CD4-positive, alpha-beta memory T cell (primary cell): ENCODE results near the gene TUT4. TPM values are rescaled to one million over a fixed set of nuclear protein-coding genes. Genes with fewer than 3 reads are reported as not detected.
A peak's percentile ranks its signal among the peaks of the same experiment; 100 is the strongest.

ENCODE experiments used
- CTCF ChIA-PET: fragments of 350-600 bp; sonication (Branson Sonifier 250); formaldehyde crosslinking; loops from one replicate; lab custom pipeline; 2021; ENCODE audit warnings: inconsistent platforms; ENCODE audit not compliant: partially characterized antibody; lab: Charles Lee
- POLR2A ChIA-PET: fragments of 350-600 bp; sonication (Branson Sonifier 250); formaldehyde crosslinking; loops from one replicate; lab custom pipeline; 2021; ENCODE audit not compliant: partially characterized antibody; lab: Charles Lee
- DNase-seq, 5 donors: peaks; one replicate each; pipeline versions ENCODE4 v3.0.0 to v3.0.0-alpha.2; 2020 to 2022; ENCODE audit warnings: mixed read lengths in 1 of 5
- H3K27ac ChIP-seq: one replicate; pipeline ENCODE4 v1.7.0; 2013; ENCODE audit warnings: low read depth, low read length
- H3K27me3 ChIP-seq: 2 replicates; pipeline ENCODE4 v1.7.0; 2013; ENCODE audit warnings: mild to moderate bottlenecking, low read length, moderate library complexity; ENCODE audit not compliant: insufficient read depth
- H3K36me3 ChIP-seq: 2 replicates; pipeline ENCODE4 v1.7.0; 2013; ENCODE audit warnings: mild to moderate bottlenecking, low read length, moderate library complexity; ENCODE audit not compliant: insufficient read depth
- H3K4me1 ChIP-seq: 2 replicates; pipeline ENCODE4 v1.7.0; 2013; ENCODE audit warnings: mild to moderate bottlenecking, low read length, moderate library complexity; ENCODE audit not compliant: insufficient read depth
- H3K4me3 ChIP-seq, 2 donors: one replicate each; pipeline ENCODE4 v1.7.0; 2013; ENCODE audit warnings: low read length in 2 of 2, mild to moderate bottlenecking in 1 of 2
- H3K9me3 ChIP-seq, 2 donors: one replicate each; pipeline ENCODE4 v1.7.0; 2013; ENCODE audit warnings: low read length in 2 of 2, control low read depth in 1 of 2; ENCODE audit not compliant: control insufficient read depth in 1 of 2
- H3K27ac Mint-ChIP-seq, 7 donors: one replicate each; pipeline ENCODE4 v1.8.0; 2020 to 2021; ENCODE audit warnings: mixed read lengths in 7 of 7, mild to moderate bottlenecking in 6 of 7, inconsistent platforms in 3 of 7, moderate library complexity in 3 of 7
- H3K27me3 Mint-ChIP-seq, 2 donors: one replicate each; pipeline ENCODE4 v1.8.0; 2020 to 2021; ENCODE audit warnings: mixed read lengths in 2 of 2
- H3K36me3 Mint-ChIP-seq, 2 donors: one replicate each; pipeline ENCODE4 v1.8.0; 2020 to 2021; ENCODE audit warnings: mixed read lengths in 2 of 2, inconsistent platforms in 1 of 2, mild to moderate bottlenecking in 1 of 2
- H3K4me1 Mint-ChIP-seq, 4 donors: one replicate each; pipeline ENCODE4 v1.8.0; 2020 to 2021; ENCODE audit warnings: mixed read lengths in 4 of 4, mild to moderate bottlenecking in 1 of 4
- H3K4me3 Mint-ChIP-seq, 8 donors: one replicate each; pipeline ENCODE4 v1.8.0; 2020 to 2021; ENCODE audit warnings: mixed read lengths in 8 of 8, mild to moderate bottlenecking in 7 of 8, moderate library complexity in 6 of 8, inconsistent platforms in 3 of 8
- H3K9me3 Mint-ChIP-seq, 8 donors: one replicate each; pipeline ENCODE4 v1.8.0; 2020 to 2021; ENCODE audit warnings: mixed read lengths in 8 of 8, mild to moderate bottlenecking in 5 of 8, inconsistent platforms in 3 of 8, moderate library complexity in 1 of 8
- intact Hi-C: fragments of 100-400 bp; cut with micrococcal nuclease; formaldehyde crosslinking; loops from one replicate; pipeline ENCODE4 v1.15.1; 2023
- polyA plus RNA-seq, 2 donors: library from polyadenylated mRNA; unstranded; fragments of 300-500 nt; fragmentation: Illumina TruSeq; gene quantifications; one replicate each; pipeline ENCODE4 v1.2.3, GENCODE V29; 2021
- total RNA-seq, 2 experiments: library from RNA; stranded (reverse); gene quantifications; one replicate each; pipeline ENCODE4 v1.2.3, GENCODE V29; 2021

Gene TUT4
- total and polyA plus RNA-seq, 4 experiments from 2014 or later: 22.4 to 159 (median 96.8) TPM

GRCh38 chr1:52504720-52505119 lies 48.2 kb downstream of the TUT4 start:
- no peaks in the 10 kb centered on the region for H3K27me3 Mint-ChIP-seq
- H3K27me3 ChIP-seq: no peaks in the 10 kb centered on the region
- peak overlapping the region in 2 of 7 donors; percentile 46 to 67 for H3K27ac Mint-ChIP-seq
- H3K4me3 ChIP-seq: no peak overlapping the region
- no peaks in the 10 kb centered on the region for H3K9me3 Mint-ChIP-seq
- ChIA-PET CTCF (no interaction called here), POLR2A (no interaction called here)
- H3K36me3 Mint-ChIP-seq: peaks cover 51 to 52% of the 10 kb centered on the region in 2 donors
- no peaks in the 10 kb centered on the region for H3K9me3 ChIP-seq
- no peak overlapping the region for H3K27ac ChIP-seq
- peaks cover 0 to 23% (median 18%) of the 10 kb centered on the region in 4 donors for H3K4me1 Mint-ChIP-seq
- H3K4me3 Mint-ChIP-seq: no peak overlapping the region
- intact Hi-C loops: no loop called here
- no peak for DNase-seq
- no peaks in the 10 kb centered on the region for H3K4me1 ChIP-seq
- peaks cover 8% of the 10 kb centered on the region for H3K36me3 ChIP-seq

- Histone ChIP-seq H3K4me1 (no peaks in the 10 kb centered on the region), H3K36me3 (peaks cover 8% of the 10 kb centered on the region), H3K27me3 (no peaks in the 10 kb centered on the region), H3K27ac (no peak overlapping the region), H3K9me3 (no peaks in the 10 kb centered on the region), H3K4me3 (no peak overlapping the region)
- POLR2A ChIA-PET: no interaction called here
- H3K4me1 Mint-ChIP-seq: peaks cover 0 to 26% (median 18%) of the 10 kb centered on the region in 4 donors
- H3K4me3 Mint-ChIP-seq: no peak overlapping the region
- H3K36me3 Mint-ChIP-seq: peaks cover 43 to 51% of the 10 kb centered on the region in 2 donors
- no peaks in the 10 kb centered on the region for H3K27me3 Mint-ChIP-seq
- no peak for DNase-seq
- intact Hi-C loops: no loop called here
- CTCF ChIA-PET: no interaction called here
- peak overlapping the region in 1 of 7 donors; percentile 44 for H3K27ac Mint-ChIP-seq
- H3K9me3 Mint-ChIP-seq: no peaks in the 10 kb centered on the region
Measured at GRCh38 chr1:52503706-52504105, 49.2 kb downstream of the TUT4 start.

- Histone ChIP-seq H3K36me3 (peaks cover 8% of the 10 kb centered on the region), H3K4me1 (no peaks in the 10 kb centered on the region), H3K27ac (no peak overlapping the region), H3K4me3 (no peak overlapping the region), H3K9me3 (no peaks in the 10 kb centered on the region), H3K27me3 (no peaks in the 10 kb centered on the region)
- H3K9me3 Mint-ChIP-seq: no peaks in the 10 kb centered on the region
- no peak for DNase-seq
- POLR2A ChIA-PET: interaction anchor here (0.6 kb wide), 1 partner anchor 10 kb away, joined by 3 read pairs; no protein-coding TSS in a partner anchor
- intact Hi-C loops: no loop called here
- no peak overlapping the region for H3K4me3 Mint-ChIP-seq
- H3K27me3 Mint-ChIP-seq: no peaks in the 10 kb centered on the region
- CTCF ChIA-PET: no interaction called here
- peak overlapping the region in 3 of 7 donors; percentile 15 to 68 (median 66) for H3K27ac Mint-ChIP-seq
- H3K4me1 Mint-ChIP-seq: peaks cover 0 to 26% (median 15%) of the 10 kb centered on the region in 4 donors
- H3K36me3 Mint-ChIP-seq: peaks cover 39 to 48% of the 10 kb centered on the region in 2 donors
Measured at GRCh38 chr1:52502789-52503188, 50.1 kb downstream of the TUT4 start.

- intact Hi-C loops: loop anchor here (2.0 to 10.0 kb wide), 2 partner anchors 57 to 199 kb away; no protein-coding TSS in a partner anchor
- Histone ChIP-seq H3K4me1 (no peaks in the 10 kb centered on the region), H3K4me3 (no peak overlapping the region), H3K27me3 (no peaks in the 10 kb centered on the region), H3K36me3 (peaks cover 8% of the 10 kb centered on the region), H3K27ac (no peak overlapping the region), H3K9me3 (no peaks in the 10 kb centered on the region)
- Mint-ChIP-seq H3K4me3 (peak overlapping the region in 1 of 8 donors; percentile 57), H3K9me3 (no peaks in the 10 kb centered on the region), H3K27ac (peak overlapping the region in 2 of 7 donors; percentile 62 to 67), H3K4me1 (peaks cover 0 to 7% (median 2%) of the 10 kb centered on the region in 4 donors), H3K36me3 (peaks cover 24 to 46% of the 10 kb centered on the region in 2 donors), H3K27me3 (no peaks in the 10 kb centered on the region)
- no peak for DNase-seq
- ChIA-PET POLR2A (no interaction called here), CTCF (no interaction called here)
Measured at GRCh38 chr1:52487632-52488031, 65.3 kb downstream of the TUT4 start.

- Mint-ChIP-seq H3K36me3 (peaks cover 8 to 17% of the 10 kb centered on the region in 2 donors), H3K27ac (no peak overlapping the region)
- CTCF ChIA-PET: no interaction called here
Measured at GRCh38 chr1:52482326-52483004, 70.4 kb downstream of the TUT4 start.

GRCh38 chr1:52479076-52479475 lies 73.8 kb downstream of the TUT4 start:
- Histone ChIP-seq H3K27me3 (no peaks in the 10 kb centered on the region), H3K36me3 (peaks cover 5% of the 10 kb centered on the region), H3K4me1 (no peaks in the 10 kb centered on the region), H3K9me3 (no peaks in the 10 kb centered on the region), H3K4me3 (no peak overlapping the region), H3K27ac (no peak overlapping the region)
- no peaks in the 10 kb centered on the region for H3K27me3 Mint-ChIP-seq
- H3K27ac Mint-ChIP-seq: no peak overlapping the region
- no peak for DNase-seq
- H3K4me3 Mint-ChIP-seq: no peak overlapping the region
- peaks cover 21 to 23% of the 10 kb centered on the region in 2 donors for H3K36me3 Mint-ChIP-seq
- ChIA-PET CTCF (no interaction called here), POLR2A (no interaction called here)
- H3K9me3 Mint-ChIP-seq: no peaks in the 10 kb centered on the region
- intact Hi-C loops: no loop called here
- peaks cover 0 to 6% (median 2%) of the 10 kb centered on the region in 4 donors for H3K4me1 Mint-ChIP-seq

More at GRCh38 chr1:52482326-52483004, 70.4 kb downstream of the TUT4 start:
- Histone ChIP-seq H3K27me3 (no peaks in the 10 kb centered on the region), H3K27ac (no peak overlapping the region), H3K4me3 (no peak overlapping the region), H3K9me3 (no peaks in the 10 kb centered on the region), H3K4me1 (no peaks in the 10 kb centered on the region), H3K36me3 (peaks cover 5% of the 10 kb centered on the region)
- H3K4me3 Mint-ChIP-seq: no peak overlapping the region
- POLR2A ChIA-PET: interaction anchor here (1.1 kb wide), 1 partner anchor 66 kb away, joined by 3 read pairs; no protein-coding TSS in a partner anchor
- DNase-seq: no peak
- intact Hi-C loops: loop anchor here (10.0 kb wide), 1 partner anchor 62 kb away; no protein-coding TSS in a partner anchor
- H3K9me3 Mint-ChIP-seq: no peaks in the 10 kb centered on the region
- H3K4me1 Mint-ChIP-seq: peaks cover 0 to 3% (median under 1%) of the 10 kb centered on the region in 4 donors
- H3K27me3 Mint-ChIP-seq: no peaks in the 10 kb centered on the region

- H3K9me3 Mint-ChIP-seq: no peaks in the 10 kb centered on the region
- H3K9me3 ChIP-seq: no peaks in the 10 kb centered on the region
- ChIA-PET POLR2A (interaction anchor here (0.9 kb wide), 1 partner anchor 74 kb away, joined by 3 read pairs; the partner anchor contains the start of genes ORC1 and PRPF38A), CTCF (no interaction called here)
- H3K27ac Mint-ChIP-seq: no peak overlapping the region
- no peaks in the 10 kb centered on the region for H3K4me1 ChIP-seq
- H3K27ac ChIP-seq: no peak overlapping the region
- peaks cover 26 to 28% of the 10 kb centered on the region in 2 donors for H3K36me3 Mint-ChIP-seq
- H3K36me3 ChIP-seq: peaks cover 5% of the 10 kb centered on the region
- intact Hi-C loops: no loop called here
- no peaks in the 10 kb centered on the region for H3K27me3 ChIP-seq
- H3K4me1 Mint-ChIP-seq: peaks cover 0 to 6% (median 5%) of the 10 kb centered on the region in 4 donors
- no peak overlapping the region for H3K4me3 Mint-ChIP-seq
- DNase-seq: no peak
- H3K27me3 Mint-ChIP-seq: no peaks in the 10 kb centered on the region
- no peak overlapping the region for H3K4me3 ChIP-seq
Measured at GRCh38 chr1:52477876-52478275, 75.0 kb downstream of the TUT4 start.
